ENCODE results near the gene RREB1. TPM values are rescaled to one million over a fixed set of nuclear protein-coding genes. Genes with fewer than 3 reads are reported as not detected.

The RREB1 gene
- total RNA-seq, 1 experiment from 2014 or later = 35.8 TPM

- H3K4me1 Mint-ChIP-seq = peaks cover 21 to 29% of the 10 kb centered on the region in 2 experiments
- Histone ChIP-seq H3K4ac (ENCODE audit: low read depth, low read length) (no peak overlapping the region), H2BK5ac (ENCODE audit: insufficient read length, low read length) (no peak overlapping the region), H3K23ac (ENCODE audit: insufficient read length, low read depth, low read length) (no peak overlapping the region), H3K27me3 (ENCODE audit: insufficient read depth, low read length) (no peaks in the 10 kb centered on the region), H3K79me2 (ENCODE audit: insufficient read depth, low read length) (peaks cover 2% of the 10 kb centered on the region; the same call in 1 of the 2 replicates), H3K14ac (ENCODE audit: insufficient read depth, low read length) (no peak overlapping the region), H3K4me1 (ENCODE audit: insufficient read depth, low read length) (no peaks in the 10 kb centered on the region), H2AK5ac (ENCODE audit: insufficient read length, low read length) (no peak overlapping the region), H3K4me2 (ENCODE audit: insufficient read depth, insufficient read length, low read length) (no peak overlapping the region), H3K18ac (ENCODE audit: insufficient read length, low read depth, low read length) (no peak overlapping the region), H2BK20ac (ENCODE audit: low read depth, low read length, poor library complexity, severe bottlenecking) (no peak overlapping the region), H2BK120ac (ENCODE audit: low read depth, low read length, poor library complexity, severe bottlenecking) (no peak overlapping the region), H4K8ac (replicated peaks; ENCODE audit: insufficient read length, low read depth, low read length) (no peak overlapping the region), H2AFZ (ENCODE audit: low read length) (no peak overlapping the region), H4K5ac (ENCODE audit: insufficient read length, low read depth, low read length) (no peak overlapping the region), H4K20me1 (ENCODE audit: control insufficient read depth, insufficient read depth, insufficient read length) (no peaks in the 10 kb centered on the region), H2BK12ac (ENCODE audit: insufficient read length, low read depth, low read length) (no peak overlapping the region), H4K91ac (ENCODE audit: insufficient read length, low read depth, low read length) (no peak overlapping the region), H2BK15ac (ENCODE audit: low read depth, low read length) (no peak overlapping the region), H3K27ac (ENCODE audit: insufficient read length, low read depth, low read length) (no peak overlapping the region), H3K56ac (ENCODE audit: insufficient read length, low read depth, low read length) (no peak overlapping the region), H3T11ph (ENCODE audit: low read length) (no peak overlapping the region), H3K9ac (ENCODE audit: extremely low read depth, insufficient read length, low read length) (no peak overlapping the region), H3K9me3 (ENCODE audit: control insufficient read depth, low read depth, low read length) (no peaks in the 10 kb centered on the region), H3K79me1 (ENCODE audit: insufficient read depth, low read depth, low read length, poor library complexity, severe bottlenecking) (no peaks in the 10 kb centered on the region), H3K23me2 (ENCODE audit: insufficient read length, low read depth, low read length, poor library complexity, severe bottlenecking) (peaks cover 17% of the 10 kb centered on the region)
- no peak overlapping the region for H3K4me3 Mint-ChIP-seq
- no peak for TF ChIP-seq CTCF (conservative IDR thresholded peaks at IDR 0.05)
- WGBS (ENCODE audit: extremely low coverage, insufficient read length, low lambda C conversion rate) = no CpG with 5 or more reads among the region's 3 CpGs
- H3K27me3 Mint-ChIP-seq (ENCODE audit: low read depth) = peaks cover 18% of the 10 kb centered on the region
- H3K27ac Mint-ChIP-seq = no peak overlapping the region
- DNase-seq = no peak
- no peaks in the 10 kb centered on the region; a peak in 1 of 7 replicates for H3K36me3 Mint-ChIP-seq (ENCODE audit: insufficient read depth in 1 of 3, low read depth in 3 of 3)
- no peaks in the 10 kb centered on the region; a peak in 1 of 5 replicates for H3K9me3 Mint-ChIP-seq
These were observed 3.0 kb upstream of the RREB1 start for GRCh38 chr6:7104752-7105151.

Measured in H9 (cell line).